HepG2 (cell line): ENCODE results near the gene BBS12. TPM values are rescaled to one million over a fixed set of nuclear protein-coding genes. Genes with fewer than 3 reads are reported as not detected.

Experiments used
- ATAC-seq: fragments of 200-7000 bp; cut with Tn5 transposase; 3 replicates; pipeline ENCODE4 v1.9.1; 2020; ENCODE audit warnings: mild to moderate bottlenecking, moderate library complexity
- BruUV-seq: library from RNA; stranded (reverse); fragments of 400-500 nt; replicated peaks from 2 replicates; lab custom pipeline; 2021; lab: Mats Ljungman, UMichigan
- CTCF ChIA-PET: fragments of 300-600 bp; formaldehyde crosslinking; extraction: SDS; loops from one replicate; lab custom pipeline; 2021; ENCODE audit warnings: low total read pairs, inconsistent platforms, low intra/inter-chr PET ratio; lab: Yijun Ruan, JAX
- POLR2A ChIA-PET: fragments of 350-600 bp; sonication (Branson Sonifier 250); formaldehyde crosslinking; loops from one replicate; lab custom pipeline; 2020; ENCODE audit warnings: antibody characterized with exemption, inconsistent platforms; lab: Yijun Ruan, JAX
- DNase-seq: peaks from one replicate; pipeline ENCODE4 v3.0.0-alpha.2; 2015; ENCODE audit warnings: low spot score
- FAIRE-seq: peaks from 3 replicates; lab custom pipeline; 2011; peaks lifted over from hg19 to GRCh38; lab: Jason Lieb, UNC
- H2AFZ ChIP-seq: one replicate; pipeline ENCODE4 v1.6.1; 2011; ENCODE audit warnings: low read length, inconsistent platforms
- H3K27ac ChIP-seq: fragments of 300-600 bp; 3 replicates; pipeline ENCODE4 v1.8.0; 2011; ENCODE audit warnings: mixed run types, mild to moderate bottlenecking, mixed read lengths, low read length, inconsistent platforms; ENCODE audit not compliant: insufficient read depth; ENCODE audit errors: extremely low read length
- H3K27me3 ChIP-seq, 2 experiments: fragments of 200-600 bp in 1 of 2; 2 replicates in 1 of 2; 3 replicates in 1 of 2; pipeline versions ENCODE4 v1.6.0 to v1.8.0; 2011; ENCODE audit warnings: low read length in 2 of 2, mild to moderate bottlenecking in 2 of 2, moderate library complexity in 2 of 2, inconsistent platforms in 1 of 2; ENCODE audit not compliant: insufficient read depth in 2 of 2, control insufficient read depth in 1 of 2
- H3K36me3 ChIP-seq, 2 experiments: fragments of 200-600 bp in 1 of 2; replicated peaks in 1 of 2; 2 replicates in 1 of 2; 3 replicates in 1 of 2; pipeline versions ENCODE4 v1.5.1 to v1.8.0; 2011; ENCODE audit warnings: low read length in 2 of 2, inconsistent platforms in 1 of 2; ENCODE audit not compliant: insufficient read depth in 2 of 2, control insufficient read depth in 1 of 2
- H3K4me1 ChIP-seq: 2 replicates; pipeline ENCODE4 v1.5.1; 2012; ENCODE audit warnings: low read length, inconsistent platforms; ENCODE audit not compliant: insufficient read depth
- H3K4me2 ChIP-seq: 2 replicates; pipeline ENCODE4 v1.6.0; 2011; ENCODE audit warnings: low read depth, low read length, inconsistent platforms
- H3K4me3 ChIP-seq, 3 experiments: fragments of 200-600 bp in 1 of 3; sonication (generic), shearing (Covaris generic) in 1 of 3; replicated peaks in 1 of 3; 2 replicates each; pipeline ENCODE4 v1.5.1; 2011 to 2016; ENCODE audit warnings: low read length in 3 of 3, inconsistent platforms in 2 of 3, low read depth in 2 of 3, mild to moderate bottlenecking in 2 of 3, control low read depth in 1 of 3, mixed read lengths in 1 of 3; ENCODE audit not compliant: insufficient read depth in 1 of 3
- H3K79me2 ChIP-seq: one replicate; pipeline ENCODE4 v1.6.1; 2011; ENCODE audit warnings: low read length, inconsistent platforms; ENCODE audit not compliant: insufficient read depth
- H3K9ac ChIP-seq: 2 replicates; pipeline ENCODE4 v1.6.0; 2011; ENCODE audit warnings: mild to moderate bottlenecking, low read depth, low read length, inconsistent platforms; ENCODE audit not compliant: insufficient read depth
- H3K9me3 ChIP-seq: 2 replicates; pipeline ENCODE4 v1.5.1; 2012; ENCODE audit warnings: mild to moderate bottlenecking, low read length
- H4K20me1 ChIP-seq: 2 replicates; pipeline ENCODE4 v1.6.0; 2011; ENCODE audit warnings: inconsistent platforms, mild to moderate bottlenecking, low read length, moderate library complexity; ENCODE audit not compliant: insufficient read depth
- CENPBD1 ChIP-seq: sonication (generic); formaldehyde crosslinking; IDR thresholded peaks from 2 replicates; pipeline ENCODE4 v1.8.0; 2022; ENCODE audit warnings: missing genetic modification reagents, low read depth, mild to moderate bottlenecking, borderline replicate concordance
- DMAP1 ChIP-seq: IDR thresholded peaks from 2 replicates; pipeline ENCODE4 v1.6.1; 2016
- HOXA9 ChIP-seq: sonication (generic); formaldehyde crosslinking; IDR thresholded peaks from 2 replicates; pipeline ENCODE4 v1.8.1; 2022; ENCODE audit warnings: missing genetic modification reagents, mild to moderate bottlenecking, moderate library complexity, borderline replicate concordance
- LCORL ChIP-seq, 2 experiments: fragments of 450-650 bp in 1 of 2; sonication (generic) in 1 of 2; formaldehyde crosslinking in 1 of 2; IDR thresholded peaks; 2 replicates each; pipeline versions ENCODE4 v1.5.0 to v1.6.1; 2017 to 2020; ENCODE audit warnings: antibody characterized with exemption in 1 of 2, missing genetic modification reagents in 1 of 2
- MLX ChIP-seq: IDR thresholded peaks from 2 replicates; pipeline ENCODE4 v1.6.1; 2016
- MNT ChIP-seq: fragments of 450-650 bp; IDR thresholded peaks from 2 replicates; pipeline ENCODE4 v1.6.1; 2016
- NFE2L2 ChIP-seq: fragments of 150-350 bp; IDR thresholded peaks from 2 replicates; pipeline ENCODE4 v1.6.1; 2014; ENCODE audit warnings: low read length
- RFXANK ChIP-seq: IDR thresholded peaks from 2 replicates; pipeline ENCODE4 v1.6.1; 2016
- SOX5 ChIP-seq: IDR thresholded peaks from 2 replicates; pipeline ENCODE4 v1.6.1; 2016; ENCODE audit warnings: borderline replicate concordance
- TAF1 ChIP-seq: sonication (generic); formaldehyde crosslinking; IDR thresholded peaks from 2 replicates; pipeline ENCODE4 v1.4.0; 2020; ENCODE audit warnings: missing genetic modification reagents
- ZNF282 ChIP-seq: fragments of 450-650 bp; IDR thresholded peaks from 2 replicates; pipeline ENCODE4 v1.6.1; 2018; ENCODE audit not compliant: partially characterized antibody
- ZNF3 ChIP-seq: IDR thresholded peaks from 2 replicates; pipeline ENCODE4 v1.7.0; 2017; ENCODE audit warnings: inconsistent platforms
- ZNF33A ChIP-seq: sonication (generic); formaldehyde crosslinking; IDR thresholded peaks from 2 replicates; pipeline ENCODE4 v1.5.1; 2020; ENCODE audit warnings: missing genetic modification reagents, mild to moderate bottlenecking, moderate library complexity, borderline replicate concordance
- ZNF546 ChIP-seq: sonication (generic); formaldehyde crosslinking; conservative IDR thresholded peaks from 2 replicates; pipeline ENCODE4 v1.8.1; 2023; ENCODE audit warnings: mild to moderate bottlenecking, missing genetic modification reagents
- ZNF652 ChIP-seq: IDR thresholded peaks from 2 replicates; pipeline ENCODE4 v1.6.1; 2016; ENCODE audit warnings: low read depth, borderline replicate concordance
- ZSCAN21 ChIP-seq: sonication (generic); formaldehyde crosslinking; IDR thresholded peaks from 2 replicates; pipeline ENCODE4 v1.8.0; 2022; ENCODE audit warnings: mild to moderate bottlenecking, missing genetic modification reagents, moderate library complexity, borderline replicate concordance
- WGBS: methylation state at CpG from one replicate; pipeline ENCODE4 v1.1.6; 2017; ENCODE audit warnings: low lambda C conversion rate; 5-methylcytosine and 5-hydroxymethylcytosine counted together
- in situ Hi-C: cut with HindIII; loops from 2 replicates; pipeline ENCODE4 v1.10.0; 2017; ENCODE audit warnings: low pct_unique_long_range_greater_than_20kb; ENCODE audit not compliant: extremely low pct_ligation_motif_present
- intact Hi-C: fragments of 100-400 bp; cut with micrococcal nuclease; formaldehyde crosslinking; loops from one replicate; pipeline ENCODE4 v1.10.0; 2022; ENCODE audit not compliant: unreplicated experiment
- polyA plus RNA-seq, 8 experiments: library from polyadenylated mRNA; depleted of rRNA in 3 of 8; stranded (reverse) in 7 of 8; unstranded in 1 of 8; fragments of >200 nt; fragmentation: Illumina TruSeq in 4 of 8; extraction: Trizol in 4 of 8; gene quantifications; 2 replicates each; pipeline versions ENCODE4 v1.2.1 to v1.2.3, GENCODE V29; 2011 to 2016; ENCODE audit warnings: low read depth in 4 of 8, missing spikeins in 1 of 8, mixed read lengths in 1 of 8; ENCODE audit not compliant: insufficient read depth in 1 of 8
- total RNA-seq, 5 experiments: library from RNA; depleted of rRNA; stranded (reverse); fragments of >200 nt; fragmentation: Illumina TruSeq; extraction: Trizol; gene quantifications; 2 replicates each; pipeline ENCODE4 v1.2.3, GENCODE V29; 2016; ENCODE audit warnings: low read depth in 1 of 5

BBS12 gene
- total and polyA plus RNA-seq, 2 of the 13 experiments (the other 11 are each of a cell fraction or from before 2014, with no cell fraction given) = 0.32 to 1.7 TPM

GRCh38 chr4:122783301-122784215 lies 51.1 kb downstream of the BBS12 start (continued):
- TF ChIP-seq ZNF652 = no peak
- TF ChIP-seq ZNF33A = no peak
- no peak for TF ChIP-seq ZNF282
- no peak for TF ChIP-seq MNT
- TF ChIP-seq NFE2L2 = no peak
- TF ChIP-seq DMAP1 (CRISPR knock-in tag) = no peak
- TF ChIP-seq CENPBD1 (CRISPR knock-in tag) = no peak
- no peak for TF ChIP-seq HOXA9
- no peak for TF ChIP-seq RFXANK
- peak; percentile 30; the same call in 1 of the 2 replicates for TF ChIP-seq SOX5
- TF ChIP-seq ZSCAN21 (CRISPR knock-in tag) = no peak
- no peak for TF ChIP-seq ZNF3
- TF ChIP-seq, all 625 proteins: peak for 5

- intact Hi-C loops = no loop called here
- no peak for DNase-seq
- no peak for ATAC-seq
- BruUV-seq = no TSS peak
- FAIRE-seq = no peak
- CTCF ChIA-PET = no interaction called here
- 0% methylated on average over 1 of the region's 1 CpG for WGBS
- no peaks in the 10 kb centered on the region for H3K36me3 ChIP-seq
- peak overlapping the region; percentile 64; the same call in 1 of the 2 replicates for H3K4me2 ChIP-seq
- H3K9me3 ChIP-seq = no peaks in the 10 kb centered on the region
- H3K27ac ChIP-seq = no peak overlapping the region
- H3K27me3 ChIP-seq = no peaks in the 10 kb centered on the region
- no peak overlapping the region for H2AFZ ChIP-seq
- no peaks in the 10 kb centered on the region for H4K20me1 ChIP-seq
- POLR2A ChIA-PET = no interaction called here
- no peak for TF ChIP-seq TAF1
- no peak for TF ChIP-seq ZNF546 (CRISPR knock-in tag)
- no peak for TF ChIP-seq ZNF33A
- no peak for TF ChIP-seq LCORL (IDR thresholded peaks at IDR 0.05)
- TF ChIP-seq LCORL (CRISPR knock-in tag; IDR thresholded peaks at IDR 0.05) = no peak
- TF ChIP-seq MLX (CRISPR knock-in tag) = no peak
- in situ Hi-C loops = no loop called here
- H3K4me1 ChIP-seq = peaks cover 15% of the 10 kb centered on the region
- no peak overlapping the region for H3K9ac ChIP-seq
- H3K79me2 ChIP-seq = no peaks in the 10 kb centered on the region
- H3K4me3 ChIP-seq = no peak overlapping the region
Observed at GRCh38 chr4:122784261-122784660, 51.8 kb downstream of the BBS12 start.
